Measurements from ENCODE around the gene ANTXR1.

The ANTXR1 gene

DNA sequence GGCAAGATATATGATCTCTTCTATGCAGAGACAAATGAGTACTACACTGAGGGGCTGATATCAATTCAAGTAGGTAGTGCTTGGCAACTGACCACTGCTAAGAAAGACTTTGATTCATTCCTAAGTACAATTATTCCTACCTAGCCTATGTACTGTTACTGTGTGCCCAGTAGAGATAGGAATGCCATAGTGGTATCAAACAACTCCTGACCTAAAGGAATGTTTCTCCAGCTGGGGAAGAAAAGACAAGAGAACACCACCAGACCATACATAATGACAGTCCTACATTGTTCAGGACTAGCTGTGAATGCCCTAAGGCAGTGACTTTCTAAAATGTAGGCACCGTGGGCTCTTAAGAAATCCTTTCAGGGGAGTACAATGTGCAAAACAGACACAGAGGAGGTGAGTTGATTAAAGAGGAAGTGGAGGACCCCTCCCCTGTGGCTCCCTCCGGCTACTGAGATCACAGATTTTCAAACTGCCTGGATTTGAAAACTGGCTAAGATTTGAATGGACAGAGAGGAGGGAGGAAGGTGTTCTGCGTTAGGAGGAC is 89.1 kb downstream of the ANTXR1 start:
- no peak for DNase-seq

DNA sequence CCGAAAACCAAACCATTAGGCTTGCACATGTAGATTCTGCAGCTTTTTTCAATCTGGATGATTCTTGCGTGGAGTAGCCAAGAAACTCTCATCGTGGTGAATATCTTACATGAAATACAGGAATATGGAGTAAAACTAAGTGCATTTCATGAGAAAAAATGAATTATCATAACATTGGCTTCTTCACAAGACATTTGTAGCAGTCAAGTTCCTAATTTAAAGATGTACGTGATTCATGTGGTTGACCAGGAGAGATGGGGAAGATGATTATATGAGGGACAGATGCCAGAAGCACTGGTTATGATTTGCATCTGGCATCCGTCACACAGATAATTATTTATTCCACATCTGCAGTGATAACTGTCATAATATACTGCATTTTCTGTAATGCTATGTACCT is 90.4 kb downstream of the ANTXR1 start:
- no peak for DNase-seq

DNA sequence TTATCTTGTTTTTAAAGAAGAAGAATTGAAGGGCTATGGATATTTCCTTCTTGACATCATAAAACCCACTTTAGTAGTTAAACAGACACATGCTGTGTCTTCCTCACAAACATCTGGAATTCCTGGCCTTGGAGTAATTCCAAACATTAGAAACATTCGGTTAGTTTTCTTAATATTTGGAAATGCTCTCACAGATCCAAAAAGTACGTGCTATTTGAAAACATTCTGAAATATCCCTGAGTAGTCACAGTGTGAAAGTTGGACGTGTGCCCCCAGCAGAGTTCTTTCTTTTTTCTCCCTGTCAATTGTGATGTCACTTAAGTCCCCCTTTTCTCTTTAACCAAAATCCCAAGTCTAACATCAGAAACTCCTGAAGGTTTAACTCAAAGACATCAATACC is 91.3 kb downstream of the ANTXR1 start:
- DNase-seq, result no peak

DNA sequence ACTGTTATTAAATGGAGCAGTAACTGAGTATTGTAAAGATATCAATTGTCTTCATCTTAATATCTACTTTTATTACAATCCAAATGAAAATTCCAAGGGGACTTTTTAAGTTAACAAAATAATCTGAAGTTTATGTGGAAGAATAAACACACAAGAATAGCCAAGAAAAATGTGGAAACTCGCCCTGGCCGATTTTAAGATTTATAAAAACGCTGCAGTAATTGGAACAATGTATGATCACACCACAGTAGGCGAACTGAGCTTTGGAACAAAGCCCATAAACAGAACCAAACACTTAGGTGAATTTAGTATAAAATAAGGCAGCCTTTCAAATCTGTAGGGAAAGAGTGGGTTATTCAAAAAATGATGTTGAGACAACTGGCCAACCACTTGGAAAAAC is 96.3 kb downstream of the ANTXR1 start:
- DNase-seq, result no peak

DNA sequence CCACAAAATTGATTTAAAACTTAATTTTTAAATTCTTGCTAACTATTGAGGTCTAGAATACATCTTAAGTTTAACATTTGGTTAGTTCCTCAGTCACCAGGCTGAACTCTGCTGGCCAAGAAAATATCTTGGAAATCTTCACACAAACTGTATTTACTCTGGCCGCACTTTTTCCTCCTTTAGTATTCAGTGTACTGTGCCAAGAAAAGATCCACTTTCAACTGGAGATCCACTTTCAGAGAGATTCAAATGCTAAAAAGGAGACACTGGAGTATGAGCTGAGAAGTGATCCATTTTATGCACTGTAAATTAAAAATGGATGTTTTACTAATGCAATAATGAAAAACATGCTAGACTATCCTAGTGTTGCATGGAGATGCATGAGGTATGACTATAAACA is 98.1 kb downstream of the ANTXR1 start:
- no peak for DNase-seq

DNA sequence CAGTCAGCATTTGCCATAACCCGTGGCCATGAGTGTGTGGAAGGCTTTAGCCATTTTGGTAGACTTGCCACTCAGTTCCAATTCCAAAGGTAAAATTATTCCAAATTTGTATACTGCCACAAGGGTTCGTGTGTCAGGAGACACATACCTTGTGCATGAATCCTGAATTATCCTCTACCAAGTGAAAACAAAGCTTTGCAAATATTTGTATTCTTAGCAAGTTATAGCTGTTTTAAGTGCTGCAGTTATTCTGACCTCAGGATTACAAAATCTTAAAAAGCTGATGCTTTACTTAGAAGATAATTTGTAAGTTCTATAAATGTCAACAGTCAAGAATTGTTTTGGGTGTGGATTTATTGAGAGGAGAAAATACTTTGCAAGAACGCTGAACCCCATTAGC is 100.6 kb downstream of the ANTXR1 start:
- DNase-seq, result no peak

DNA sequence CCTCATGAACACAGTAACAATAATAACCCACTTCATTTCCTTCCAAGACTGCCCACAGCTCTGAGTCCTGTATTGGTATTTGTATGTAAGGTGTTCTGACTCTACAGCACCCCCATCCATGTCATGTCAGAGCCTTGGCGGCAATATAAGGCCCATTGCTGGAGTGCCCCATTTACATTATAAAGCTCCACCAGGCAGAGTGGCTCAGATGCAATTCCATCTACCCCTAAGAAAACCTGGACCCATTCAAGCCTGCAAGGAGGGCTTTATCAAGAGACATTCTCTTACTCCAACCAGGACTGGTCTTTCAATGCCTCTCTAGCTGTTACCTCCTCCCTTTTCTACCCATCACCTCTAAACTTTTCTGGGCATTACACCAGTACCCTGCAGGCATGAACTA is 101.6 kb downstream of the ANTXR1 start:
- no peak for DNase-seq

DNA sequence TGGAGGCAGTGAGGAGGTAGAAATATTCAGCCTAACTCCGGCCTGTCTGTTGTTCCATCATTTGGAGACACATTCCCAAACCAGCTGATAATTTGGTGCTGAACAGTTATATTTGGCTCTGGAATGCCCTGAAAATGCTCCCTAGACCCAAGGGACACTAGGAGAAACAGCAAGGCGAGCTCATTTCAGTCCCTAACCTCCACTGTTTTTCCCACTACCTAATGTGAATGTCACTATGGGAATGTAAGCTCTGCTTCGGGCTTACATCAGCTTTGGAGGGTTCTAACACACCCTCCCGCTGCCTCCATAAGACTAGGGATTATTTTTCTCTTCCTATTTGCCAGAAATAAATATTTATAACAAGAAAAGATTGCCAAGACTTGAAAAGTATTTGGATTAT is 103.5 kb downstream of the ANTXR1 start:
- DNase-seq, result no peak

DNA sequence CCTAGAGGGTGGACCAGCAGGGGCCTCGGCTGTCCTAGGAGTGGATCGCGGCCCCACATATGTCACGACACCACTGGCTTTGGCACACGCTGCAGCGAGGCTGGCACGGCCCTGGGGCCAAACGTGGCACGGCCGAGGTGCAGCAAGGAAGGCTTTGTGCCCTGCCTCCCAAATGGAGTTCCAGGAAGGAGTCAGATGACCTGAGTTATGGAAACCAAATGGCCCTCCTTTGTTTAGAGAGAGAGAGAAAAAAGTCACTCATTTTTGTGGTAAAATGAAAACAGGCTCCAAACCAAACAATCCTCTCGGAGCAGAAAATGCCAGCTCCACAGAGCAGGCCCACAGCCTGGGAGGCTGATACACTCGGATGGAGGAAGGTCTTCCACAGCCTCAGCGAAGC is 105.6 kb downstream of the ANTXR1 start:
- no peak for DNase-seq

DNA sequence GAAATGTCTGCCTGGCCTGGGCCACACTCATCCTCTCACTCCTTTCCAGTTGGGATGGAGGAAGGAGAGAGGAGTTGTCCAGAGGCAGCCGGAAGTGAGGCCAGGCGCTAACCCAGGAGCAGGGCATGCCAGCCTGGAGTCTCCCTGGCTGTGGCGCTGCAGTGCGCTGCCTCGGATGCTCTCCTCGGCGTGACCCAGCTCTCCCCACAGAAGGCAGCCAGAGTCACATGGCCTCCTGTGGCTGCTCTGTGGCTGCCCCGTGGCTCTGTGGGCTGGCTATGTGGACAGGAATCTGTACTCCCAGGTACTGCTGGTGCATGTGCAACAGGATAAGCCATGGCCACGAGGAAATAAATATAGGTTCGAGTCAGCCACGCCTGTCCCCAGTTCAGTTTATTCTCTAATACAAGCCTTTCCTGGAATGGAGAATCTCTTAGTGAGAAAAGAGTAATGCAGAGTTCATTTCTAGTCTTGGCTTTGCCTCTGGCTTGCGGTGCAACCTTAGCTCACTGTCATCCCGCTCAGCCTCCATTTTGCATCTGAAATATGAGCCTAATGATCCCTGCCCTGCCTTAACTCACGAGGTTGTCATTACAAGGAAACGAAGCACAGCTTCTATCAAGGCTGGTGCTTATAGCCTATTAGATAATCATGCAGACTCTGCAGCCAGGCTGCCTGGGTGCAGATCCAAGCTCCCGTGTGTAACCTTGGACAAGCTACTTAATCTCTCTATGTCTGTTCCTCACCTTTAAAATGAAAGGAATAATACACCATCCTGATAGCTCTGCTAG is 106.3 kb downstream of the ANTXR1 start:
- peak; percentile 4 for DNase-seq

DNA sequence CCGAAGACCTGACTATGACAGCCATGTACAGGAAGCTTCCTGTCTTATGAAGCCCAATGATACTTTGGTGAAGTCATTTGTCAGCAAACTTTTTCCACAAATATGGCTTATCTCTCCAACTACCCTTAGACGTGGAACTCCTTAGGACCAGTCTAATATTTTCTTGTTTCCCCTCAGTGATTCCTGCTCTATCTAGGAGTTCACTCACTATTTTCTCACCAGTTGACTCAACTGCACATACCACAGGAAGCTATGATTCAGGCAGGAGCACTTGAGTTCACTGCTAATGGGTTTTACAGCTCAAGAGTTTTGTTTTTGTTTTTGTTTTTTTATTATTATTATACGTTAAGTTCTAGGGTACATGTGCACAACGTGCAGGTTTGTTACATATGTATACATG is 109.3 kb downstream of the ANTXR1 start:
- no peak for DNase-seq

DNA sequence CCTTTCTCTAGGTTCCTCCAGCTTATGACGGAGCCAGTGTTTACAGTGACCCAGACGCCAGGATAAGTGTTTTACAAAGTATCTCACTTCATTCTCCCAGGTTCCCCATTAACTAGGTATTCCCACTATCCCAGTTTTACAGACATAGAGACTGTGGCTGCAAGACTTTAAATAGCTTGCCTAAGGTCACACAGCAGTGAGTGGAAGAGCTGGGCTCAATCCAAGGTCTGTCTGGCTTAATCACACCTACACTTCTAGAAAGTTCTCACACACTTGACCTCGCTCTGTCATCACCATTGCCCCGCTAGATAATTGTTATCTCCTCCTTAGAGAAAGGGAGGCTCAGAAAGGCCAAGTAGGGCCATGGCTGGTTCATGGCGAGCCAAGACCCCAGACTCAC is 110.2 kb downstream of the ANTXR1 start:
- no peak for DNase-seq

DNA sequence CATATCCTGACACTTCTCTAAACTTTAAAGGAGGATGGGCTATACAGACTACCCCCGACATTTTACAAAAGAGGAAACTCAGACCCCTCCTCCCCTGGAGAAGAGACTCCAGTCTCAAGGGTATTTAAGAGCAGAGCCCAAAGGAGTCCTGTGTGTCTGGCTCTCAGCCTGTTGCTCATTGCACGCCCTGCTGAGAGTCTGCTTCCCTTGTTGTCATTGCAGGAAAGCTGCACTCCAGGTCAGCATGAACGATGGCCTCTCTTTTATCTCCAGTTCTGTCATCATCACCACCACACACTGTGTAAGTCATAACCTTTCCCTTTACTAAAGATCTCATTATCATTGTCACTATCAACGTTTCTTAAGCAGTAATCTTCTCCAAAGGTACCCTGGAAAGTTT is 111.4 kb downstream of the ANTXR1 start:
- no peak for DNase-seq

DNA sequence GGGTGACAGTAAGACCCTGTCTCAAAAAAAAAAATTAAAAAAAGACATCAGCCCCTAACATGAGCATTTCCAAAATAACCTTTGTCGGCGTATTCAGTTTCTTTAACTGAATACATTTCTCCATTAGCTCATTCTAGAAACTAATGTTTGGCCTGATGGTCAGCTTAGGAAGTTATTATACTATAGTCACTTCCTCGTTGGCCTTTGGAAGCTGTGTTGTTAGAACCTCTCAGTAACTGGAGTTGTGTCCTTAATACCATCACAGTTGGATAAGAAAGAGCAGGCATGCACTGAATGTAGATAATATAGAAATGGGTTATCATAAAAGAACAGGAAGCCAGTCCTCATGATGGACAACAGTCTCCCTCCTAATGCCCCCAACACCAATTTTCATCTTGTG is 112.8 kb downstream of the ANTXR1 start:
- DNase-seq, result no peak

DNA sequence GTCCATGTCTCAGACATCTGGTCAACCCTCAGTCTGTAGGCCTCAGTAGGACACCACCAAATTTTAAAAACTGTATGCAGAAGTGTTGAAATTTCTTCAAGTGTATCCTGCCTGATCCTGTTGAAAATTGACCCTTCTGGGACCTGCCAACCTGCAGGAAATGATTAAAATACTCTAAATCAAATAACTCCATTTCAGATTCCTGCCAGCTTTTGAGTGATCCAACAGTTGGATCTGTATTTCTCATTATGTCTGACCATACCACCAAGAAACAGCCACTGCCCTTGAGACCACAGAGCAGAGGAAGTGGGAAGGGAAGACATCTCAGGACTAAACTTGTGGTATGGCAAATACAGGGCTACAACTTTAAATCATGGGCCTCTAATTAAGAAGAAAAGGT is 113.4 kb downstream of the ANTXR1 start:
- DNase-seq, result no peak

DNA sequence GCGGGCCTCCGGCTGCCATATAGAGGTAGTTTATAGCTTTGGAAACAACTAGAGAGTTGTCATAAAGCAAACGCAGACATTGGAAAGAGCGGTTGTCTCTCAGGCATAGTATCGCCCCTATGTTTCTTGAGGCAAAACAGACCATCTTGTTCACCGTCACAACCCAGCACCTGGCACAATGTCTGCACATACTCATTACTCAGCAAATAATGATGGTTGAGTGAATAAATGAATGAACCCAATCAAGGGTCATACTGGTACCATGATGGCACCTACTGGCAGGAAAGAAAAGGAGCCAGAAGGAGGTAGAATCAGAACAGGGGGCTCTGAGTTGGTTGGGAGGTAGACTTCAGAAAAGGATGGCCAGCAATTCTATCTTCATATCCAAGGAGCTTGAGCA is 118.5 kb downstream of the ANTXR1 start:
- DNase-seq, result no peak

DNA sequence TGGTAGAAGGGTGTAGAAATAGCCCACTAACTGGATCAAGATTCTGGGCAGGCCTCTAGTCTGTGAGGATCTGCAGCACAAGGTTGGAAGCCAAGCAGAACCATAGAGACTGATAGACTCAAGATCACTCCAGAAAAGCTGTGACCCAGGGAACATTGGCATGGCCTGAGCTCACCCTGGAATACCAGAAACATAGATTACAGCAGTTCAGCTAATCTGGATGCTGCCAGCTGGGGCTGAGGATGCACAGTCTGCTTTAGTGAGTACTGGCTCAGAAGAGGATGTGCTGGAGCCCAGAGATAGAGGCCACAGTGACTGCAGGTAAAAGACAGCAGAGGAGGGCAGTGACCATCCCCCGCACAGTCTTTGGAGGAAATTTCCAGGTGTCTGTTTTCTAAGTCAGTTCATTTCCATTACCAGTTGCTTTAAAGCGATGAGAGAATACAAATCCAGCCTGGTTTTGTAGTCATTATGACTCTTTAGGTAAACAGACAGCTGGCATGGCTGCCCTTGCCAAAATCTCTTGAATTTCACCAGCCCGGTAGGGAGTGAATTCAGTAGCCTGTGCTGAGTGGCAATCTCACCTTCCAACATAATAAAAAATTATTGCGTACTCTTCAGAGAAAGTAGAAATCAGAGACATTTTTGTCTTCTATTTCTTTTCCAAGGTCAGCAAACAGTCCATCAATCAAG is 119.2 kb downstream of the ANTXR1 start:
- no peak for DNase-seq

DNA sequence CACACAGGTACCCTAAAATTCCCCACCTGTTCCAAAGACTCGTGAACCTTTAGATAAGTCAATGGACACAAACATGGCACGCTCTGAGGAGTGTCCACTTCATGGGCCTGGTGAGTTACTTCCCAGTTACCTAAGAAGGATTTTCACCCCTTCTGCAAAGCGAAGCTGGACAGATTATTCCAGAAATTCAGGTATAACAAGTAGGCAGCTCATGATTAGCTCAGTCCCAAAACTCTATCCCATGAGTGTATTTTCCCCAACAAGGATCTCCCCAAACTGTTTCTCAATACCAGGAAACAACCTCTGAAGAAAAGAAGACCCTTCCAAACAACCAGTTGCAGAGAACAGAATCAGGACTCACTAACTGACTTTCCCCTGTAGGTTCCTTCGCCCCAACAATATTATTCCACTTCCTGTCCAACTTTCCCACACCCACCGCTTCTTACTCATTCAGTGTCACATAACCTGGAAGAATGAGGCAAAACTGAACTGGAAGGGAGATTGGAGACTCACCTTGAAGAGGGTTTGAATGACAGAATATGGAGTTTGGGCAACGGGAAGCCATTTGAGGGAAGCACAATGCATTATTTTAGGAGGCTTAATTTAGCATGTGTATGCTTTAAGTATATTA is 120.1 kb downstream of the ANTXR1 start:
- DNase-seq, result no peak

DNA sequence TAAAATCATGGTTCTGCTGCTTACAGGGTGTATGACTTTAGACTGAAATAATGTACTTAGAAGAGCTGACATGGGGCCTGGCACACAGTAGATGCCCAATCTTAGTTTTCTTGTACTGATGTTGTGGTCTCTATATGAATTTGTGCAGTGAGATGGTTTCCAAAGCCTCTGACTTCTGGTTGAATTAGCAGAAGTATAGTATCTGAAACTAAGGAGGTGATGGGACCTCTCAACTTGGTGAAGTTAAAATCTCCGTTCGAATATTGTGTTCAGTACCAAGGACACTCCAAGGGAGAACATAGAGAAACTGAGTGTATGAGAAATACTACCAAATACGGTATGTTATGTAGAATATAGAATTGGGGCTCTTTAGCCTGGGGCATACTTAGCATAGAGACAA is 120.9 kb downstream of the ANTXR1 start:
- no peak for DNase-seq

DNA sequence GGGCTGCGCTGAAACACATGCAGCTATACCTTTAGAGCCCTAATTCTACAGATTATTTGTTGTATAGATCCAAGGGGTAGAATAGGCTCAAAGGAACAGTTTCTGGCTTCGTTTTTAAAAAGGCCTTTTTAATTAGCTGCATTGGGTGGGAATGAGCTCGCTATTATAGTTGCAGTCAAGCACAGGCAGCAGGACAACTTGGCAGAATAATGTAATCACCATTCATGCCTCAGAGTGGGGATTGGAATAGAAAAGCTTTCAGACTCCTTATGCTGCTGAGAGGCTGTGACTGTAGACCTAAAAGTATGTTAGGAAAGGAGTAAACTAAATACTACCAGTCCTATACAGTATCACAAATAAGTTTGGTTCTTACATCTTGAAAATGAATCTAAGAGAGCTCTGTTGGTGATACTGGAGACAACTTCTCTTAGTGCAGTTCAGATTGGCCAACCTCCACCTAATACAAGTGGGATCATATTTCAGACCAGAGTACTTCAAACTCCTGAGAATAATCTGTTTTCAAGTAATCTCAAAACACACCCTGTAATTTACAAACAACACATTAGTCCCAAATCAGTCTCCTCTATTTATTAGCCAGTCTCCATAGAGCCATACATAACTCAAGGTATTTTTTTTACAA is 121.4 kb downstream of the ANTXR1 start:
- DNase-seq, result no peak

DNA sequence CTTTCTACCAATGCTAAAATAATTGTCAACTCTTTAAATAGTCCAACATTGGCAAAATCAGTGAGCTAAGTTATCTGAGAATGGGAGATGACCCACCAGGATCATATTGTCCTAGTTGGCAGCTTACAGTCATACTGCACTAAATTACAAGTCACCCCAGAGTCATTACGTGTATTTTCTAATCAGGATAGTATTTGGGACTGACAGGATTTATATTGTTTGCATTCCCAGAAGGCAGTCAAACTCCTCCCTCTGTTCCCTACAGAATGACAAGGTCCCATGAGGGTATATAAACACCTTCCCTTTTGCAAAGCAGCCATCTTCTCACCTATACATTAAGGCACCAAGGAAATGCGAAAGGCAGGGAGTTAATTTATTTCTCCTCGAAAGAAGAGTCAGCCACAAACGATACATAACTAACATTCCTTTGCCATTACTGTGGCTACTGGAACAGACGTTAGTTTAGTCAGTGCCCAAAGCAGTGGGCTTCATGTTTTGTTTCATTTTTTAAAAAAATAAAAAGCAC is 125.3 kb downstream of the ANTXR1 start:
- DNase-seq, result no peak

DNA sequence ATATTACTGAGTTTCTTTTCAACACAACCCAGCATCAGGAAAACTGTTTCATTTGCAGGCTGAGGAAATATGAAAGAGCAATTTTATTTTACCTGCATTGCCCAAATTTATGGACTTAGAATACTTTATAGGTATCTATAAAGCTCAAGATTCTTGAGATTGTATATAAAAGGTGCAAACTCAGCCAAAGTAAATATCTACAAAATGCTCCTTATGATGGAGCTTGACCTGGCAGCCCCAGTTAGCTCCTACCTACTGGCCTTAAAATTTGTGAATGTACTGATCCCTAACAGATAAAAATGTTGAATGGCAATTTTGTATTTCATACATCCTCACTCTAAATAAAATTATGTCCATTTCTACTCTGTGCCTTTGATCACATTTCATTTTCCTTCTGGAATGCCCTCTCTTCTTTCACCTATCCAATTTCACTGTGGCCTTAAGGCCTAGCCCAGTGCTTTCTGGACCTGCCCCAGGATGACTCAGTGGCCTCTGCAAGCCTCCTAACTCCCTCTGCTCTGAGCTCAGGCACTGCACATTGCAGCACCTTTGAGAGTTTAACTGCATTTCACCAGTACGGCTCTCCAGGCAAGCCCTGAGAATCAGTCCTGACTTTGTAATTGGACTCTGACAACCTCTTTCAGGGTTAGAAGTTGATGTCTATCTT is 125.9 kb downstream of the ANTXR1 start:
- DNase-seq, result no peak
